SJSA1 (cell line): Measurements from ENCODE around the gene NOS3. TPM values are rescaled to one million over a fixed set of nuclear protein-coding genes. Genes with fewer than 3 reads are reported as not detected.

ENCODE experiments used
- DNase-seq, 2 experiments: peaks; one replicate each; pipeline ENCODE4 v3.0.0-alpha.2; 2015 to 2020; ENCODE audit warnings: low spot score in 2 of 2, low read depth in 1 of 2
- H3K27ac ChIP-seq: fragments of 250-450 bp; sonication (Bioruptor Pico); 2 replicates; pipeline ENCODE4 v1.5.1; 2020; ENCODE audit warnings: mild to moderate bottlenecking, moderate library complexity
- H3K27me3 ChIP-seq: fragments of 250-450 bp; sonication (Bioruptor Pico); replicated peaks from 2 replicates; pipeline ENCODE4 v1.5.1; 2020; ENCODE audit warnings: mild to moderate bottlenecking, moderate library complexity
- H3K36me3 ChIP-seq: fragments of 250-450 bp; sonication (Bioruptor Pico); 2 replicates; pipeline ENCODE4 v1.5.1; 2020; ENCODE audit warnings: mild to moderate bottlenecking
- H3K4me1 ChIP-seq: fragments of 250-450 bp; sonication (Bioruptor Pico); replicated peaks from 2 replicates; pipeline ENCODE4 v1.6.1; 2021; ENCODE audit warnings: mild to moderate bottlenecking
- H3K4me3 ChIP-seq: fragments of 250-450 bp; sonication (Bioruptor Pico); 2 replicates; pipeline ENCODE4 v1.5.1; 2020; ENCODE audit warnings: mild to moderate bottlenecking
- H3K9me3 ChIP-seq: fragments of 250-450 bp; sonication (Bioruptor Pico); replicated peaks from 2 replicates; pipeline ENCODE4 v1.5.1; 2020; ENCODE audit warnings: mild to moderate bottlenecking
- total RNA-seq: library from RNA; depleted of rRNA; stranded (reverse); fragments of >200 nt; shearing (Covaris generic); gene quantifications from 2 replicates; pipeline ENCODE4 v1.2.3, GENCODE V29; 2014; rRNA removed

The NOS3 gene
- total RNA-seq, 1 experiment from 2014 or later: not detected

- Histone ChIP-seq H3K36me3 (peaks cover 21% of the 10 kb centered on the region), H3K27me3 (no peaks in the 10 kb centered on the region), H3K27ac (peak within 1 kb of the TSS; percentile 78), H3K4me1 (peaks cover 33% of the 10 kb centered on the region), H3K9me3 (no peaks in the 10 kb centered on the region), H3K4me3 (peak within 1 kb of the TSS; percentile 74)
- peak; percentile 65 to 78 for DNase-seq
These were observed 68.7 kb downstream of the NOS3 start, which contains the start of gene SLC4A2 for GRCh38 chr7:151059367-151060112. SLC4A2 (plus strand) TSS chr7:151059589; CDS start chr7:151061988, 2,399 bp downstream.

- H3K27me3 ChIP-seq: no peaks in the 10 kb centered on the region
- H3K27ac ChIP-seq: peak overlapping the region; percentile 78; the same call in 1 of the 2 replicates
- H3K4me3 ChIP-seq: peak overlapping the region; percentile 74
- peaks cover 33% of the 10 kb centered on the region for H3K4me1 ChIP-seq
- H3K36me3 ChIP-seq: peaks cover 25% of the 10 kb centered on the region
- no peaks in the 10 kb centered on the region for H3K9me3 ChIP-seq
- no peak for DNase-seq
These were observed 69.2 kb downstream of the NOS3 start for GRCh38 chr7:151060113-151060415.

GRCh38 chr7:151060416-151061212 lies 69.8 kb downstream of the NOS3 start:
- peak in 1 of 2 experiments; percentile 44 for DNase-seq
- no peaks in the 10 kb centered on the region for H3K9me3 ChIP-seq
- H3K36me3 ChIP-seq: peaks cover 30% of the 10 kb centered on the region
- H3K4me3 ChIP-seq: peak overlapping the region; percentile 74
- H3K27me3 ChIP-seq: no peaks in the 10 kb centered on the region
- no peak overlapping the region for H3K27ac ChIP-seq
- H3K4me1 ChIP-seq: peaks cover 36% of the 10 kb centered on the region

- H3K4me3 ChIP-seq: no peak overlapping the region
These were observed 70.6 kb downstream of the NOS3 start for GRCh38 chr7:151061213-151062110.

GRCh38 chr7:151062111-151062398 lies 71.2 kb downstream of the NOS3 start:
- H3K27ac ChIP-seq: no peak overlapping the region
- peaks cover 38% of the 10 kb centered on the region for H3K4me1 ChIP-seq
- H3K27me3 ChIP-seq: no peaks in the 10 kb centered on the region
- no peaks in the 10 kb centered on the region for H3K9me3 ChIP-seq
- DNase-seq: no peak
- no peak overlapping the region for H3K4me3 ChIP-seq
- H3K36me3 ChIP-seq: peaks cover 44% of the 10 kb centered on the region

More at GRCh38 chr7:151061213-151062110, 70.6 kb downstream of the NOS3 start:
- no peak for DNase-seq
- Histone ChIP-seq H3K27ac (no peak overlapping the region), H3K27me3 (no peaks in the 10 kb centered on the region), H3K36me3 (peaks cover 38% of the 10 kb centered on the region), H3K9me3 (no peaks in the 10 kb centered on the region), H3K4me1 (peaks cover 42% of the 10 kb centered on the region)

- Histone ChIP-seq H3K4me1 (peaks cover 33% of the 10 kb centered on the region), H3K27me3 (no peaks in the 10 kb centered on the region), H3K27ac (no peak overlapping the region), H3K9me3 (no peaks in the 10 kb centered on the region), H3K4me3 (no peak overlapping the region), H3K36me3 (peaks cover 50% of the 10 kb centered on the region)
- no peak for DNase-seq
These were observed 71.8 kb downstream of the NOS3 start for GRCh38 chr7:151062399-151063211.

GRCh38 chr7:151063212-151063561 lies 72.4 kb downstream of the NOS3 start:
- Histone ChIP-seq H3K27ac (no peak overlapping the region), H3K27me3 (no peaks in the 10 kb centered on the region), H3K4me3 (no peak overlapping the region), H3K4me1 (peaks cover 36% of the 10 kb centered on the region), H3K9me3 (no peaks in the 10 kb centered on the region), H3K36me3 (peaks cover 54% of the 10 kb centered on the region)
- DNase-seq: no peak

Other genes with a start within 250 kb of the NOS3 start
- not detected in 2 replicates for gene TMEM176B, start 190.7 kb upstream of the NOS3 start, total RNA-seq
- not detected in 2 replicates for gene TMEM176A, start 190.2 kb upstream of the NOS3 start, total RNA-seq
- gene AOC1, start 138.5 kb upstream of the NOS3 start, total RNA-seq: not detected in 2 replicates
- gene KCNH2, start 12.7 kb upstream of the NOS3 start, total RNA-seq: not detected in 2 replicates
- gene ATG9B, start 33.5 kb downstream of the NOS3 start, total RNA-seq: not detected in 2 replicates
- 24.6 and 38.2 TPM in 2 replicates for gene ABCB8, start 37.4 kb downstream of the NOS3 start, total RNA-seq
- gene ASIC3, start 57.5 kb downstream of the NOS3 start, total RNA-seq: not detected in 2 replicates
- gene CDK5, start 66.9 kb downstream of the NOS3 start, total RNA-seq: 23.7 and 29.3 TPM in 2 replicates
- 95.5 and 100 TPM in 2 replicates for gene SLC4A2, start 68.6 kb downstream of the NOS3 start, total RNA-seq
- 104 and 120 TPM in 2 replicates for gene FASTK, start 89.8 kb downstream of the NOS3 start, total RNA-seq
- 32.5 and 34.5 TPM in 2 replicates for gene TMUB1, start 92.5 kb downstream of the NOS3 start, total RNA-seq
- 19.9 and 36.6 TPM in 2 replicates for gene AGAP3, start 95.5 kb downstream of the NOS3 start, total RNA-seq
- not detected in 2 replicates for gene GBX1, start 176.7 kb downstream of the NOS3 start, total RNA-seq
- gene ASB10, start 196.2 kb downstream of the NOS3 start, total RNA-seq: not detected in 2 replicates
- gene H2BK1, start 219.5 kb downstream of the NOS3 start, total RNA-seq: not detected in 2 replicates
- gene ABCF2, start 236.2 kb downstream of the NOS3 start, total RNA-seq: 52.0 and 72.6 TPM in 2 replicates
- 50.1 and 68.1 TPM in 2 replicates for gene CHPF2, start 241.5 kb downstream of the NOS3 start, total RNA-seq